OCI-LY7 (cell line): Measurements from ENCODE around the gene COA8.

Source experiments
- EZH2phosphoT487 ChIP-seq: fragments of 200-600 bp; sonication (generic); IDR thresholded peaks from 2 replicates; pipeline ENCODE4 v1.6.1; 2018; ENCODE audit warnings: low read depth, borderline replicate concordance, mild to moderate bottlenecking, mixed run types, antibody characterized with exemption, low read length, moderate library complexity, mixed read lengths
- TF ChIP-seq, protein P1 (sequence below): fragments of 200-600 bp; sonication (generic); conservative IDR thresholded peaks from 2 replicates; pipeline ENCODE4 v1.5.1; 2014; ENCODE audit warnings: mild to moderate bottlenecking, antibody characterized with exemption, low read length, moderate library complexity, mixed read lengths

DNA sequence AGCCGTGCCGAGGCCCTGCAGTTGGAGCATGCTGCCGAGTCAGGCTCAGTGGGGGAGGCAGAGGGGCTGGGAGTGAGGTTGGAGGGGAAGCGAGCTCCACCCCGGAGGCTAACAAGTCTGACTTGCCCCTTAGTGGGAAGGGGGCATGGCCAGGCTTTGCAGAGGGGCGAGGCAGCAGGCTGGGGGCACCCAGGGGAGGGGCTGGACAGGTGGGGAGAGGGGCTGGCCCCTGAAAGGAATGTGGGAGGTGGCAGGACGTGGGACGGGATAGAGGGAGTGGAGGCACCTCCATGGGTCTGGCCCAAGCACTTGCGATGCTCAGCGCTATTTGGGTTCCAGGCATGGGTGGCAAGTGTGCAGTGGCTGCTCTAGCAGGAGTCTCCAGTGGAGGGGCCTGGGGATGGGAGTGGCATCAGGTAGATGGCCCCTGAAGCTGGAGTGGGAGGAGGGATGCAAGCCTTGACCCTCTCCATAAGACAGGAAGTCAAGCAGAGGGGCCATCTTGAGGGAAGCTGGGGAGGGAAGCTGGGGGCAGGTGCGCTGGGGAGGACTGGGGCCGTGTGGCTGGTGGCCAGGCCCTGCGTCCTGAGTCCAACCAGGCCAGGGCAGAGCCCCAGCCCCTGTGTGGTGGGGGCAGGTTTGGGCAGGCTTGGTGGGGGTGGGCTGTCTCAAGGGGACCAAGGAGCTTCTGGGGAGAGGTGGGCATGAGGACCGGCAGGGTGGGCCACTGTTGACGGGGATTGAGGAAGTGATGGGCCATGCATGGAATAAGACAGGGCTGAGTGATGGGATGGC, 31.1 kb upstream of the COA8 start:
- TF ChIP-seq, protein P1, sequence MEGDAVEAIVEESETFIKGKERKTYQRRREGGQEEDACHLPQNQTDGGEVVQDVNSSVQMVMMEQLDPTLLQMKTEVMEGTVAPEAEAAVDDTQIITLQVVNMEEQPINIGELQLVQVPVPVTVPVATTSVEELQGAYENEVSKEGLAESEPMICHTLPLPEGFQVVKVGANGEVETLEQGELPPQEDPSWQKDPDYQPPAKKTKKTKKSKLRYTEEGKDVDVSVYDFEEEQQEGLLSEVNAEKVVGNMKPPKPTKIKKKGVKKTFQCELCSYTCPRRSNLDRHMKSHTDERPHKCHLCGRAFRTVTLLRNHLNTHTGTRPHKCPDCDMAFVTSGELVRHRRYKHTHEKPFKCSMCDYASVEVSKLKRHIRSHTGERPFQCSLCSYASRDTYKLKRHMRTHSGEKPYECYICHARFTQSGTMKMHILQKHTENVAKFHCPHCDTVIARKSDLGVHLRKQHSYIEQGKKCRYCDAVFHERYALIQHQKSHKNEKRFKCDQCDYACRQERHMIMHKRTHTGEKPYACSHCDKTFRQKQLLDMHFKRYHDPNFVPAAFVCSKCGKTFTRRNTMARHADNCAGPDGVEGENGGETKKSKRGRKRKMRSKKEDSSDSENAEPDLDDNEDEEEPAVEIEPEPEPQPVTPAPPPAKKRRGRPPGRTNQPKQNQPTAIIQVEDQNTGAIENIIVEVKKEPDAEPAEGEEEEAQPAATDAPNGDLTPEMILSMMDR = no peak
- no peak for TF ChIP-seq EZH2phosphoT487
